ENCODE data around the gene ECI1.
"Not testable (repeated sequence)": the region's sequence is repeated elsewhere in the genome, so short reads cannot be mapped to it uniquely, and the experiment has no call there.

Gene ECI1

DNA sequence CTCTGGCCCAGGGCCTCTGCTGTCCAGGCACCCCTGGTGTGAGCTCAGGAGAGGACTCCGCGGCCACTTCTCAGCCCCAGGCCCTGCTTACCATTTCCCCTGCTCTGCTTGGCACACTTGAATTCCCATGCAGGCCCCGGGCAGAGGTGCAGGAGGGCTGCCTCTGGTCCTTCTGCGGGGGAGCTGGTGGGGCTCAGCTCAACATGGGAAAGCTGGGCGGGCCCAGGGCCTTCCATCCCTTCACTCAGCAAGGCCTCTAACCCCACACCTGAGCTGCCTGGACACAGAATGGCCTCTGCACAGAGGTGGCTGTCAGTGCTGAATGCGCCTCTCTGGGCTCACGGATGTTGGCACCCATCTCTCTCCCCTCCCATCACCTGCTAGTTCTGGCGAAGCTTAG is 29.1 kb upstream of the ECI1 start:
- no peak for DNase-seq (ENCODE audit: low read depth)

DNA sequence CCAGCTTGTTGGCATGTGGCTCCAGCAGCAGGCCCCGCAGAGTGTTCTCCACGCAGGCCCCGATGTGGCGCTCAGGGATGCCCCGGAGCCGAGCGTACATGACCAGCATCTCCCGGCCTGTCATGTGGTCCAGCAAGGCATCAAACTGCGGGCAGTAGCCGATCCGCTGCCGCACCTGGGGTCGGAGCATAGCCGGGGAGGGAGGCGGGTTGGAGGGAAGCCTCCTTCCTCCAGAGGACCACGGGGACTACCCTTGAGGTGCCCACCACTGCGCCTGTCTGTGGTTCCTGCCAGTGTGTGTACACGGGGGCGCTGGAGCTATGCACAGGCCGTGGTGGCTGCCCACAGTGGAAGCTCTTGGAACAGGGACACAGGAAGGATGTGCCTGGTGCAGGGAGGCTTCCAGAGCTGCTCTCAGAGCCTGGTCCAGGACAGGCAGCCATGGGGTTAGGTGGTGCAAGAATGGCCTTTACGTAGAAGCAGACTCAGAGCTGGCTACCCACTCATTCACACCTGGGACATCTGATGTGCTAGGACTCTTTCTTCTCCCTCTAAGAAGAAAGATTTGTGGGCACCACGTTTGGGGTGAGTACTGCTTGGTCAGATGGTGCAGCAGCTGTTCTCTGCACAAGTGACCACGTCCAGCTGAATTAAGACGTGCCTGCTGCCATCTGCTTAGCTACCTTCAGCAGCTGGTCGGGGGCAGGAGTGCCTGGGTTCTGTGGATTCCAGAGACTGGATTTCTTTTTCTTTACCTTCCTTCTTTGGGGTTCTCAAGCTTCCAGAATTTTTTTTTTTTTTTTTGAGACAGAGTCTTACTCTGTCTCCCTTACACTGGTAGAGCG is 27.8 kb upstream of the ECI1 start:
- DNase-seq (ENCODE audit: low read depth): no peak

DNA sequence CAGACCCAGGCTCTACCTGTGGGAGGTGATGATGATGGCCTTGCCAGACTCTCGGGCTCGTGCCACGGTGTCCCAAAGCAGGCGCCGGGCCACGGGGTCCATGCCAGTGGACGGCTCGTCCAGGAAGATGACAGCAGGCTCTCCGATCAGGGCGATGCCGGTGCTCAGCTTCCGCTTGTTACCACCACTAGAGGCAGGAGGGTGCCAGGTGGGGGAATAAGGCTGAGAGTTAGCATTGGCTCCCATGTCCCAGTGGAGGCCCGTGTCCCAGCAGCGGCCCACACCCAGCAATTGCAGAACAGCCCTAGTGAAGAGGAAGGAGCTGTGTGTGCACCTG is 26.9 kb upstream of the ECI1 start:
- DNase-seq (ENCODE audit: low read depth): no peak

GRCh38 chr16:2277466-2278271 is 26.3 kb upstream of the ECI1 start:
- DNase-seq (ENCODE audit: low read depth): no peak

- no peak for DNase-seq (ENCODE audit: low read depth)
Measured at GRCh38 chr16:2276368-2277195, 25.2 kb upstream of the ECI1 start.

- no peak for DNase-seq (ENCODE audit: low read depth)
Measured at GRCh38 chr16:2275476-2276367, 24.3 kb upstream of the ECI1 start.

- DNase-seq (ENCODE audit: low read depth): no peak
Measured at GRCh38 chr16:2273931-2274330, 22.5 kb upstream of the ECI1 start.

DNA sequence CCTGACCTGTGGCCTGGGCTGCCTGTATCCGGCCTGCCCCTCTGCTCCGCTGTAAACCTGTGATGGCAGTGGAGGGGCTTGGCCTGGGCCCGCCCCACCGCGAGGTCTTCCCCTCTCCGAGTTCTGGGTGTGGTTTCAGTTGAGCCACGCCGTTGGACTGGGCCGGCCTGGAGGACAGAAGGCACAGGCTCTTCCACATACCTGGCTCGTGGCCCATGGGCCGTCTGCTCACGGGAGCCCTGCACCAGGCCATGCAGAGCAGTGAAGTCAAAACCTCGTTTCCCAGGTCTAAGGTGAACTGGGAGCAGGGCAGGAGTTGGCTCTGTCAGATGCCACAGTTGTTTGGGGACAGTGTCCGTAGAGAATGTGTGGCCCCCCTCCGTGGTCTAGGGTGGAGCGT is 22.1 kb upstream of the ECI1 start:
- DNase-seq (ENCODE audit: low read depth): no peak

- DNase-seq (ENCODE audit: low read depth): no peak
Measured at GRCh38 chr16:2271848-2272461, 20.6 kb upstream of the ECI1 start.

- no peak for DNase-seq (ENCODE audit: low read depth)
Measured at GRCh38 chr16:2270588-2271470, 19.4 kb upstream of the ECI1 start.

DNA sequence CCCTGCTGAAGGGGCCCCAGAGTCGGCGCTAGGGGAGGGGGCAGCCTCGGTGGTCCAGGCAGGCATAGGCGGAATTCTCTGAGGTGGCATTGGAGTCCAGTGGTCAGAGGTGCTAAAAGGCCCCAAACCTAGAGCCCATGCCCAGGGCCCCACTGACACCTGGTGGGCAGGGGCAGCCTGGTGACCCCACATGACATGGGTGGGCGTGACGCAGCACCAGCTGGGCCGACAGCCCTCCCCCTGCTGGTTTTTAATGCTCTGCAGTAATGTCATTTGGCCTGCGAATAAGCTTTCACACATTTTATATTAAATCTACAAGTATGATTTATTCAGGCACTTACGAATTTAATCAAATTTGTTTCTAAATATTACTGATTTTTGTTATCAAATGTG is 18.7 kb upstream of the ECI1 start:
- DNase-seq (ENCODE audit: low read depth): no peak

DNA sequence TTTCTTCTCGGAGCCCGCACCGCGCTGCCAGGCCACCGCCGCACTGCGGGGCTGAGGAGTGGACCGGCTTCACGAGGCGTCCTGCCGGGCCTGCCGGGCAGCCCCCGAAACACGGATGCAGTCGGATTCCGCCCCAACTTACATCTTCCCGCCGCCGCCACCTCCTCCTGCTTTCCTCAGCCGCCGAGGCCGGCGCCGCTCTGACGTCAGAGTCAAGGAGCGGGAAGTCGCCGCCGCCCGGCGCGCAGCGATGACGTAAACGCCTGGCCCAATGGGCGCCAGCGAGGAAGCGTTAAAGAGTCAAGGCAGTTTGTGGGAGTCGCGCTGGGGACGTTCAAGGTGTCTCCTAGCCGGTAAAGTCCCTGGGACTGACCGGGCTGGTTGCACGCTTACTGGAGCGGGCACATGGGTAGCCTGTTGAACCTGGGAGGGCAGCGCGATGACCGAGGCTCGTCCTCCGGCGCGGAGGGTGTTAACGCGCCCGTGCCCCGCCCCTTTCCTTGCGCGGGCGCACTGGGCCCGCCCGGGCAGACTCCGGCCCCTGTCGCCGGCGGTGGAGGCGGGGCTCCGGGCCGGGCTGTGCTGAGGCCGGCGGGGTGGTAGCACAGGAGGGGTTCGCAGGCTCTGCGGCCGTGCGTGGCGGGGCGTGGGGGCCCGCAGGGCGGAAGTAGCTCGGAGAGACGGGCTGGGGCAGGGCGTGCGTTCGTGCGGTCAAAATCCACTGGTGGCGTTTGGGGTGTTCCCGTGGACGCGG is 16.7 kb upstream of the ECI1 start, which contains the start of gene RNPS1:
Gene RNPS1 (minus strand): TSS at position 214 of the 754 bp plus-strand sequence. CDS start 3,483 bp downstream, outside the sequence.
- peak; percentile 95 for DNase-seq (ENCODE audit: low read depth)

- DNase-seq (ENCODE audit: low read depth): not testable (repeated sequence)
Measured at GRCh38 chr16:2267505-2267912, 16.1 kb upstream of the ECI1 start.

DNA sequence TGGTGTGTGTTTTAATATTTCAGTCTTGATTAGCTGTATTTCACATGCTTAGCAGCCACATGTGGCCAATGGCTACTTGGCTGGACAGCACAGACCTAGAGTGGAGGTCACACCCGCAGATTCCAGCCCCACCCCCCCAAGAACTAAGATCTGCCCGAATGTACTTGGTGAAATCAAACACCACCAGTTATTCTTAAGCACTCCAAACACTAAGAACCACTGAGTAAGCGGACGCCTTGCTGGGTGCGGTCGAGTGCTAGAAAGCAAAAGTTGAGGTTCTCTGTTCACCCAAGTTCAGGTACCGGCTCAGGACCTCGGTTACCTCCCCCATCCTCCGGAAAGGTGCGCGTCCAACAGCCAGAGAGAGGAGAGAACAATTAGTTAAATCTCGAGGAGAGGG is 15.5 kb upstream of the ECI1 start:
- peak; percentile 76 for DNase-seq (ENCODE audit: low read depth)

DNA sequence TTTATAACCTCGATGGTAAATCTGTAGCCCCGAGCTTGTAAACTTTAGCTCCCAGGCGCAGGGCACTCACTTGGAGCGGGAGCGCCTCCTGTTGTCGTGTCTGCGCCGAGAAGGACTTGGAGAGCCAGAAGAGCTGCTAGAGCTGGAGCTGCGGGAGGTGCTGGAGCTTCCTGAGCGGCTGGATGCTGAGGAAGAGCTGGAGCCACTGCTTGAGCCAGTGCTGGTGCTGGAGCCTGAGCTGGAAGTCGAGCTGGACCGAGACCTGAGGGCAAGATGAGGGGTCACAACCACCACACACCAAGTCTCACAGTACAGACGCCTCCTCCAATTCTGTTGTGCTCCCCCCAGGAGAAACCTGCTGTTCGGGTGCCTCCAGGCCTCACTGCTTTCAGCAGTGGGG is 11.6 kb upstream of the ECI1 start:
- DNase-seq (ENCODE audit: low read depth): not testable (repeated sequence)

DNA sequence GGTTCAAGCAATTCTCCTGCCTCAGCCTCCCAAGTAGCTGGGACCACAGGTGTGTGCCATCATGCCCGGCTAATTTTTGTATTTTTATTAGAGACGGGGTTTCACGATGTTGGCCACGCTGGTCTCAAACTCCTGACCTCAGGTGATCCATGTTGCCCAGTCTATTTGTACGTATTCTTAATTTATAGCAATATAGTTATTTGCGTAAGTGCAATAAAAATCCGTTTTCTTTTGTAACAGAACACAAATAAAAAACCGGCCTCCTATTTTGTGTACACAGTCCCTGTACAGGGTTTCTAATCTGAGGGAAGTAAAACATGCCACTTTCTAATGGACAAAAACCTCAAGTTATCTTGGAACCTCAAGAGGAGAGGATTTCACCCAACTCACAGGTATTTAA is 8.9 kb upstream of the ECI1 start:
- DNase-seq (ENCODE audit: low read depth): no peak

DNA sequence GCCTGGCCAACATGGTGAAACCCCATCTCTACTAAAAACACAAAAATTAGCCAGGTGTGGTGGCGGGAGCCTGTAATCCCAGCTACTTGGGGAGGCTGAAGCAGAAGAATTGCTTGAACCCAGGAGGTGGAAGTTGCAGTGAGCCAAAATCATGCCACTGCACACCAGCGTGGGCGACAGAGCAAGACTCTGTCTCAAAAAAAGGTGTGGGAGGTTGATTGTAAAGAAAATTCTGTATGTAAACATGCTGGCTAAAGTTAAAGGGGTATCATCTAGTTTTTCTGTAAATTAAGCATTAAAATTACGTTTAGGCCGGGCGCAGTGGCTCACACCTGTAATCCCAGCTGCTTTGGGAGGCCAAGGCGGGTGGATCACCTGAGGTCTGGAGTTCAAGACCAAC is 7.1 kb upstream of the ECI1 start:
- not testable (repeated sequence) for DNase-seq (ENCODE audit: low read depth)

- no peak for DNase-seq (ENCODE audit: low read depth)
Measured at GRCh38 chr16:2257726-2258125, 6.3 kb upstream of the ECI1 start.

DNA sequence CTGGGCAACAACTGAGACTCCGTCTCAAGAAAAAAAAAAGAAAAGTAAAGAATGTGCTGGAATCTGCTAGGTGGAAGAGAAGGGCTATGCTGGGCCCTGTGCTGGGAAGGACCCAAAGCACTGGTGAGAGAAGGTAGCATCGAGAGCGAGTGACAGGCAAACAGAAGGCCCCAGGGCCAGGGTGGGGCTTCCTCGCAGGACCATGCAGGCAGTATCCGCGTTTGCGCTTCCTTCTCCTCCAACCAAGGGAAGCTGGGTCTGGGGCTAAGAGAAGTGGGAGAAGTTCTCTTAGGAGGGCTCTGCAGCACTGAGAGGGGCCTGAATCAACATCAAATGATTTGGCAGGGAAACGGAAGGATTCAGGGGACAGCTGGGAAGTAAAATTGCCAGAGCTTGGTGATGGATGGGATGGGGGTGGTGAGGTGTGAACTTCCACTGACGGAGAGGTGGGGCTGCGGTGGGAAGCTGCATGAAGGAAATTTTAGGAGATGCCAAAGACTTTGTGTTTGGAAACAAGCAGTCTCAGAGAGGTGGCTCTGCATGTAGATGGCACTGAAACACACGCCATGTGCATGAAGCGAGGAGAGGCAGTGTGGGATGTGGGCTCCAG is 5.2 kb upstream of the ECI1 start:
- DNase-seq (ENCODE audit: low read depth): no peak
